Sigmoid colon (tissue), 7 donors: ENCODE data around the gene ZNF277. TPM values are rescaled to one million over a fixed set of nuclear protein-coding genes. Genes with fewer than 3 reads are reported as not detected.

Experiments
- DNase-seq: peaks from one replicate; pipeline ENCODE4 v3.0.0-alpha.2; 2019
- H3K27ac ChIP-seq, 4 donors: fragments of 200-600 bp; sonication (generic); one replicate each; pipeline ENCODE4 v1.5.1; 2016 to 2019; ENCODE audit warnings: mild to moderate bottlenecking in 1 of 4
- H3K27me3 ChIP-seq, 3 donors: fragments of 200-600 bp; sonication (generic); one replicate each; pipeline ENCODE4 v1.5.1; 2019; ENCODE audit warnings: mild to moderate bottlenecking in 1 of 3
- H3K36me3 ChIP-seq, 4 donors: fragments of 200-600 bp; sonication (generic); one replicate each; pipeline ENCODE4 v1.5.1; 2016 to 2019
- H3K4me1 ChIP-seq, 4 donors: fragments of 200-600 bp; sonication (generic); one replicate each; pipeline ENCODE4 v1.5.1; 2017 to 2019
- H3K4me3 ChIP-seq, 4 donors: fragments of 200-600 bp; sonication (generic); one replicate each; pipeline ENCODE4 v1.5.1; 2017 to 2019; ENCODE audit warnings: mild to moderate bottlenecking in 2 of 4, moderate library complexity in 1 of 4
- H3K9me3 ChIP-seq, 4 donors: fragments of 200-600 bp in 3 of 4; sonication (generic) in 3 of 4; one replicate each; pipeline versions ENCODE4 v1.5.1 to v1.6.1; 2013 to 2019
- EP300 ChIP-seq, 4 donors: sonication (generic); formaldehyde crosslinking; IDR thresholded peaks; one replicate each; pipeline ENCODE4 v1.6.1; 2017; ENCODE audit warnings: antibody characterized with exemption in 4 of 4
- POLR2A ChIP-seq, 2 donors: fragments of 450-650 bp; IDR thresholded peaks; one replicate each; pipeline ENCODE4 v1.6.1; 2016; ENCODE audit warnings: antibody characterized with exemption in 2 of 2, mild to moderate bottlenecking in 2 of 2, moderate library complexity in 2 of 2
- POLR2AphosphoS5 ChIP-seq, 4 donors: sonication (generic); formaldehyde crosslinking; IDR thresholded peaks; one replicate each; pipeline ENCODE4 v1.6.1; 2017; ENCODE audit warnings: antibody characterized with exemption in 4 of 4
- WGBS, 2 donors: extraction: QIAGEN DNeasy Blood & Tissue Kit; methylation state at CpG; one replicate each; pipeline ENCODE4 v1.1.7; 2013; 5-methylcytosine and 5-hydroxymethylcytosine counted together
- intact Hi-C: fragments of 100-400 bp; cut with DNase I; formaldehyde crosslinking; loops from one replicate; pipeline ENCODE4 v1.15.1; 2023
- polyA plus RNA-seq, 3 donors: library from polyadenylated mRNA; stranded (reverse); fragments of 200-250 nt; gene quantifications; one replicate each; pipeline ENCODE4 v1.2.3, GENCODE V29; 2013
- total RNA-seq, 4 donors: library from RNA; depleted of rRNA; stranded (reverse); fragments of >200 nt; gene quantifications; one replicate each; pipeline ENCODE4 v1.1.0, GENCODE V29; 2016
- TF ChIP-seq, protein P1 (sequence below), 4 experiments: fragments of 450-650 bp in 3 of 4; fragments of 200-600 bp in 1 of 4; IDR thresholded peaks; one replicate each; pipeline ENCODE4 v1.5.1; 2016 to 2019; ENCODE audit warnings: antibody characterized with exemption in 4 of 4, mild to moderate bottlenecking in 3 of 4, moderate library complexity in 2 of 4
- donor health status: healthy with polysubstance abuse.
- donor health status: Bipolar disorder and iron deficiency.
- donor health status: healthy.

ZNF277 gene
- total and polyA plus RNA-seq, 7 donors: 15.8 to 49.3 (median 39.0) TPM

- Histone ChIP-seq H3K9me3 (no peaks in the 10 kb centered on the region), H3K4me3 (no peak overlapping the region), H3K27ac (no peak overlapping the region), H3K36me3 (peaks cover 0 to 26% (median 7%) of the 10 kb centered on the region in 4 donors), H3K4me1 (peaks cover 0 to 5% (median 0%) of the 10 kb centered on the region in 4 donors), H3K27me3 (no peaks in the 10 kb centered on the region)
- DNase-seq: no peak
- 90 to 94% methylated on average over 8 of the region's 8 CpGs for WGBS, 2 donors
- TF ChIP-seq EP300 (IDR thresholded peaks at IDR 0.05) (no peak), POLR2A (IDR thresholded peaks at IDR 0.05) (no peak), POLR2AphosphoS5 (IDR thresholded peaks at IDR 0.05) (no peak)
- TF ChIP-seq, protein P1, sequence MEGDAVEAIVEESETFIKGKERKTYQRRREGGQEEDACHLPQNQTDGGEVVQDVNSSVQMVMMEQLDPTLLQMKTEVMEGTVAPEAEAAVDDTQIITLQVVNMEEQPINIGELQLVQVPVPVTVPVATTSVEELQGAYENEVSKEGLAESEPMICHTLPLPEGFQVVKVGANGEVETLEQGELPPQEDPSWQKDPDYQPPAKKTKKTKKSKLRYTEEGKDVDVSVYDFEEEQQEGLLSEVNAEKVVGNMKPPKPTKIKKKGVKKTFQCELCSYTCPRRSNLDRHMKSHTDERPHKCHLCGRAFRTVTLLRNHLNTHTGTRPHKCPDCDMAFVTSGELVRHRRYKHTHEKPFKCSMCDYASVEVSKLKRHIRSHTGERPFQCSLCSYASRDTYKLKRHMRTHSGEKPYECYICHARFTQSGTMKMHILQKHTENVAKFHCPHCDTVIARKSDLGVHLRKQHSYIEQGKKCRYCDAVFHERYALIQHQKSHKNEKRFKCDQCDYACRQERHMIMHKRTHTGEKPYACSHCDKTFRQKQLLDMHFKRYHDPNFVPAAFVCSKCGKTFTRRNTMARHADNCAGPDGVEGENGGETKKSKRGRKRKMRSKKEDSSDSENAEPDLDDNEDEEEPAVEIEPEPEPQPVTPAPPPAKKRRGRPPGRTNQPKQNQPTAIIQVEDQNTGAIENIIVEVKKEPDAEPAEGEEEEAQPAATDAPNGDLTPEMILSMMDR (IDR thresholded peaks at IDR 0.05): no peak
- intact Hi-C loops: no loop called here
Measured at GRCh38 chr7:112336936-112337576, 130.6 kb downstream of the ZNF277 start.

DNA sequence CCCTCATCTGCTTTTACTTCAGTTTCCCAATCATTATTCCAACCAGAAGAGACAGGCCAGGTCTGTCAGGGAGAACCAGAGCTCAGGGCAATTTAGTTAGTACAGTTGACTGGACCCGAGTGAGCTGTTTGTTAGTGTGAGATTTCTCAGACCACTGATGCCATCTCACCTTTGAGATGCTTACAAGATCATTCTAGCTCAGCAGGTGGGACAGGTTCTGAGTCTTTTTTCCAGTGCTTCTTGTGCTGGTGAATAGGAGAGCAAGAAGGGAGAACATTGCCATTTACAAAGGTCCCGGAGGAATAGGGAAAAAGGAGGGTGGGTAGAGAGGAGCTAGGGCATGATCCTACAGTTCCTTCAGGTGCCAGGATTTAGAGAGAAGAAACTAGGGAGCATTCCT is 131.4 kb downstream of the ZNF277 start:
- no peak for TF ChIP-seq POLR2A (IDR thresholded peaks at IDR 0.05)
- TF ChIP-seq, protein P1 (IDR thresholded peaks at IDR 0.05): no peak
- TF ChIP-seq EP300 (IDR thresholded peaks at IDR 0.05): no peak
- no peak for TF ChIP-seq POLR2AphosphoS5 (IDR thresholded peaks at IDR 0.05)
- Histone ChIP-seq H3K36me3 (peaks cover under 1 to 34% (median 8%) of the 10 kb centered on the region in 4 donors), H3K4me1 (peaks cover 0 to 5% (median 0%) of the 10 kb centered on the region in 4 donors), H3K4me3 (no peak overlapping the region), H3K27ac (no peak overlapping the region), H3K27me3 (no peaks in the 10 kb centered on the region), H3K9me3 (no peaks in the 10 kb centered on the region)
- 95 to 97% methylated on average over 2 of the region's 2 CpGs for WGBS, 2 donors
- DNase-seq: no peak
- intact Hi-C loops: no loop called here

DNA sequence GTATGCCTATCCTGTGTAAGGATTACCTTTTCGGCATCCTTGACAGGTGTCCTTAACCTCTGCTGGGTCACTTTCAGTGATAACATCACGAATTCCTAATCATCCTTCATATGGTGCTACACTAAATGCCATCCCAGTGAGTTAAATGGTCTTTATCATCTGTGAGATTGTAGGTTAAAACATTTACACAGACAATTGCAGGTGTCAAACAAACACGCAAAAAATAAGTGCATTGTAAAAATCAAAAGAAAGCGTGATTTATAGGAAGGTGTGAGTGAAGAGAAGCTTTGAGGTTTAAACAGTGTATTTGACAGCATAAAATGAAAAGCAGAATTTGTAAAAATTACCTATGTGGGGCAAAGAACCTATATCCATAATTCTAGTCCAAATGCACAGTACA is 132.3 kb downstream of the ZNF277 start:
- Histone ChIP-seq H3K27ac (no peak overlapping the region), H3K9me3 (no peaks in the 10 kb centered on the region), H3K4me1 (peaks cover 0 to 5% (median 0%) of the 10 kb centered on the region in 4 donors), H3K27me3 (no peaks in the 10 kb centered on the region), H3K4me3 (no peak overlapping the region), H3K36me3 (peaks cover 3 to 43% (median 8%) of the 10 kb centered on the region in 4 donors)
- TF ChIP-seq EP300 (IDR thresholded peaks at IDR 0.05) (no peak), POLR2AphosphoS5 (IDR thresholded peaks at IDR 0.05) (no peak), POLR2A (IDR thresholded peaks at IDR 0.05) (no peak)
- TF ChIP-seq, protein P1 (IDR thresholded peaks at IDR 0.05): no peak
- 92 to 93% methylated on average over 4 of the region's 4 CpGs for WGBS, 2 donors
- no peak for DNase-seq
- intact Hi-C loops: no loop called here

DNA sequence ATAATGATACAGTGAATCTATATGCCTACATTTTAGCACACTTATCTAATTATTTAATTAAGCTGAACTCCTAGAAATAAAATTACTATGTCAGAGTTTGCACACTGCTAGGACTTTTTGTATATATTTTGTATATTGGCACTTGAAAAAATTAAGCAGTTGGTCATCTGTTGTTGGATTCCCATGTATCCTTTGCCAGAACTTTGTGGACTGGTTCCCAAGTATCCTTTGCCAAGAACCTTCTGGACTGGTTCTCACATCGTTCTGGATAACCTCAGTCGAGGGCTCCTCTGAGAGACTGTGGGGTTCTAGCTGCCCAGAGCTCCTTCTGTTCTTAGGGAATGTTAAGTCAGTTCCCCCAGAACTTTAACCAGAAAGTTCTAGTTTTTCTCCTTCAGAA is 135.0 kb downstream of the ZNF277 start:
- H3K27me3 ChIP-seq: no peaks in the 10 kb centered on the region
- DNase-seq: no peak
- intact Hi-C loops: no loop called here
- H3K4me3 ChIP-seq: no peak overlapping the region
- H3K4me1 ChIP-seq: peaks cover 0 to 5% (median 0%) of the 10 kb centered on the region in 4 donors
- no peaks in the 10 kb centered on the region for H3K9me3 ChIP-seq
- WGBS, 2 donors: 85 to 88% methylated on average over 2 of the region's 2 CpGs
- H3K36me3 ChIP-seq: peaks cover 3 to 40% (median 8%) of the 10 kb centered on the region in 4 donors
- no peak overlapping the region for H3K27ac ChIP-seq
- TF ChIP-seq POLR2AphosphoS5 (IDR thresholded peaks at IDR 0.05): peak in 1 of 4 donors; percentile 41
- TF ChIP-seq, protein P1 (IDR thresholded peaks at IDR 0.05): no peak
- TF ChIP-seq EP300 (IDR thresholded peaks at IDR 0.05): no peak
